ENCODE data around the gene PAGR1.

- TF ChIP-seq CTCF (IDR thresholded peaks at IDR 0.05) (no peak), POLR2A (IDR thresholded peaks at IDR 0.05; ENCODE audit: low read depth) (no peak)
Observed at GRCh38 chr16:29862383-29862883, 46.5 kb downstream of the PAGR1 start.

Data from esophagus muscularis mucosa (tissue), 3 donors.